ENCODE data around the gene B4GALT3.
A peak's percentile ranks its signal among the peaks of the same experiment; 100 is the strongest.

Gene B4GALT3

GRCh38 chr1:161161652-161162051 lies 15.7 kb downstream of the B4GALT3 start:
- no peak for DNase-seq

- DNase-seq = no peak
These were observed 16.6 kb downstream of the B4GALT3 start for GRCh38 chr1:161160671-161161145.

GRCh38 chr1:161159913-161160243 lies 17.4 kb downstream of the B4GALT3 start:
- no peak for DNase-seq

- peak; percentile 96 to 98 for DNase-seq
These were observed 18.0 kb downstream of the B4GALT3 start, which contains the start of gene USP21 for GRCh38 chr1:161159087-161159912. USP21 (plus strand) TSS chr1:161159500; CDS start chr1:161160641, 1,141 bp downstream.

- no peak for DNase-seq
These were observed 18.8 kb downstream of the B4GALT3 start for GRCh38 chr1:161158316-161159010.

GRCh38 chr1:161157867-161158266 lies 19.4 kb downstream of the B4GALT3 start:
- no peak for DNase-seq

- peak; percentile 93 to 94 for DNase-seq
These were observed 23.5 kb downstream of the B4GALT3 start, which contains the start of gene UFC1 for GRCh38 chr1:161153682-161154337. UFC1 (plus strand) TSS chr1:161153978; CDS start chr1:161153998, 20 bp downstream.

- no peak for DNase-seq
These were observed 24.1 kb downstream of the B4GALT3 start for GRCh38 chr1:161153176-161153575.

- no peak for DNase-seq
These were observed 31.5 kb downstream of the B4GALT3 start for GRCh38 chr1:161145832-161146231.

- DNase-seq = no peak
These were observed 36.4 kb downstream of the B4GALT3 start for GRCh38 chr1:161140755-161141400.

GRCh38 chr1:161139766-161140165 lies 37.5 kb downstream of the B4GALT3 start:
- DNase-seq = peak in 1 of 2 experiments; percentile 36

- no peak for DNase-seq
These were observed 38.9 kb downstream of the B4GALT3 start for GRCh38 chr1:161138431-161138830.

- no peak for DNase-seq
These were observed 39.4 kb downstream of the B4GALT3 start for GRCh38 chr1:161137881-161138280.

- DNase-seq = no peak
These were observed 44.0 kb downstream of the B4GALT3 start for GRCh38 chr1:161133220-161133740.

- DNase-seq = peak; percentile 98
These were observed 44.7 kb downstream of the B4GALT3 start, which contains the start of gene DEDD for GRCh38 chr1:161132410-161133219. DEDD (minus strand) TSS chr1:161132667; CDS start chr1:161124462, 8,205 bp downstream.

- no peak for DNase-seq
These were observed 45.5 kb downstream of the B4GALT3 start for GRCh38 chr1:161131523-161132409.

- no peak for DNase-seq
These were observed 47.0 kb downstream of the B4GALT3 start for GRCh38 chr1:161130266-161130665.

GRCh38 chr1:161128591-161129420 lies 48.5 kb downstream of the B4GALT3 start:
- DNase-seq = no peak

GRCh38 chr1:161127649-161128048 lies 49.7 kb downstream of the B4GALT3 start:
- DNase-seq = no peak

- DNase-seq = no peak
These were observed 54.3 kb downstream of the B4GALT3 start for GRCh38 chr1:161122967-161123366.

Measured in NCI-H187 (cell line).